ENCODE measurements around the gene COL11A2. TPM values are rescaled to one million over a fixed set of nuclear protein-coding genes. Genes with fewer than 3 reads are reported as not detected.

COL11A2 gene
- total and polyA plus RNA-seq, 2 of the 13 experiments (the other 11 are each of a cell fraction or from before 2014, with no cell fraction given), result 0.55 TPM

- TF ChIP-seq ZNF513 (CRISPR knock-in tag; conservative IDR thresholded peaks at IDR 0.05) (no peak), TBX2 (CRISPR knock-in tag; IDR thresholded peaks at IDR 0.05; ENCODE audit: borderline replicate concordance) (peak; percentile 37), FLYWCH1 (CRISPR knock-in tag; IDR thresholded peaks at IDR 0.05) (no peak), MZF1 (CRISPR knock-in tag; IDR thresholded peaks at IDR 0.05; ENCODE audit: borderline replicate concordance) (0 out of 2 replicates have a peak, but pooled peaks have one; percentile 9), ZBTB7B (CRISPR knock-in tag; IDR thresholded peaks at IDR 0.05) (no peak), SRF (IDR thresholded peaks at IDR 0.05; ENCODE audit: low read depth, low read length) (no peak), ZNF44 (CRISPR knock-in tag; IDR thresholded peaks at IDR 0.05) (no peak)
Observed at GRCh38 chr6:33207552-33208090, 15.4 kb upstream of the COL11A2 start (continued).

- POLR2A ChIA-PET, result interaction anchor here (2.1 to 2.2 kb wide), 3 partner anchors 9 to 64 kb away, joined by 11 to 33 read pairs (median 20); partner anchors contain the start of genes RPS18 and VPS52
- no peak for TF ChIP-seq ZNF773 (CRISPR knock-in tag; IDR thresholded peaks at IDR 0.05; ENCODE audit: borderline replicate concordance)
- TF ChIP-seq RBM39 (IDR thresholded peaks at IDR 0.05; ENCODE audit: low read depth, low read length, poor library complexity, severe bottlenecking), result no peak
- TF ChIP-seq CREM (IDR thresholded peaks at IDR 0.05), result no peak
- TF ChIP-seq CREM (CRISPR knock-in tag; IDR thresholded peaks at IDR 0.05), result no peak
- TF ChIP-seq RFX1 (IDR thresholded peaks at IDR 0.05), result peak; percentile 16; the same call in 1 of the 2 replicates
- no peak for TF ChIP-seq ZNF207 (IDR thresholded peaks at IDR 0.05; ENCODE audit: borderline replicate concordance)
- no peak for TF ChIP-seq KAT8 (CRISPR knock-in tag; IDR thresholded peaks at IDR 0.05)
- TF ChIP-seq PCBP1 (IDR thresholded peaks at IDR 0.05; ENCODE audit: borderline replicate concordance, low read depth, low read length), result peak; percentile 55; the same call in 1 of the 2 replicates
- TF ChIP-seq PHF20 (CRISPR knock-in tag; IDR thresholded peaks at IDR 0.05), result no peak
- TF ChIP-seq REL (CRISPR knock-in tag; conservative IDR thresholded peaks at IDR 0.05), result no peak
- TF ChIP-seq SMC3 (IDR thresholded peaks at IDR 0.05; ENCODE audit: low read length), result no peak
- peak; percentile 39 for TF ChIP-seq HNRNPK (IDR thresholded peaks at IDR 0.05; ENCODE audit: low read depth, low read length, poor library complexity, severe bottlenecking)
- no peak for TF ChIP-seq ZEB1 (IDR thresholded peaks at IDR 0.05; ENCODE audit: insufficient replicate concordance, low read depth)
- TF ChIP-seq REPIN1 (CRISPR knock-in tag; IDR thresholded peaks at IDR 0.05; ENCODE audit: borderline replicate concordance, low read depth), result no peak
- no peak for TF ChIP-seq ATF1 (CRISPR knock-in tag; IDR thresholded peaks at IDR 0.05)
- TF ChIP-seq ZNF253 (CRISPR knock-in tag; IDR thresholded peaks at IDR 0.05; ENCODE audit: borderline replicate concordance), result 0 out of 2 replicates have a peak, but pooled peaks have one; percentile 0
Observed at GRCh38 chr6:33206864-33207551, 14.7 kb upstream of the COL11A2 start.

More at GRCh38 chr6:33206864-33207551, 14.7 kb upstream of the COL11A2 start:
- H4K20me1 ChIP-seq (ENCODE audit: insufficient read depth, low read length), result peaks cover 10% of the 10 kb centered on the region; the same call in 1 of the 2 replicates
- peak overlapping the region; percentile 90 to 93 (median 91); a peak in 5 of 6 replicates for H3K4me3 ChIP-seq (replicated peaks in 1 of 3; ENCODE audit: insufficient read depth in 1 of 3, low read depth in 2 of 3, low read length in 3 of 3)
- peak overlapping the region; percentile 87 for H3K4me2 ChIP-seq (ENCODE audit: low read depth, low read length)
- CTCF ChIA-PET (ENCODE audit: low intra/inter-chr PET ratio, low total read pairs), result no interaction called here
- peaks cover 27% of the 10 kb centered on the region for H3K79me2 ChIP-seq (ENCODE audit: insufficient read depth, low read length)
- peaks cover 12 to 30% of the 10 kb centered on the region in 2 experiments for H3K36me3 ChIP-seq (replicated peaks in 1 of 2; ENCODE audit: control insufficient read depth in 1 of 2, insufficient read depth in 2 of 2, low read length in 2 of 2)
- H3K9me3 ChIP-seq (ENCODE audit: low read length), result no peaks in the 10 kb centered on the region
- peak overlapping the region; percentile 94; the same call in 1 of the 2 replicates for H3K9ac ChIP-seq (ENCODE audit: insufficient read depth, low read depth, low read length)
- no peak for FAIRE-seq
- no peak for DNase-seq (ENCODE audit: low spot score)
- whole genome bisulfite sequencing (ENCODE audit: low lambda C conversion rate), result 80% methylated on average over 20 of the region's 20 CpGs
- H3K4me1 ChIP-seq (ENCODE audit: insufficient read depth, low read length), result peaks cover 63% of the 10 kb centered on the region
- H3K27ac ChIP-seq (ENCODE audit: extremely low read length, insufficient read depth, low read length), result peak overlapping the region; percentile 75
- in situ Hi-C loops (cut with HindIII; ENCODE audit: extremely low pct_ligation_motif_present, low pct_unique_long_range_greater_than_20kb), result loop anchor here (10.0 kb wide), 1 partner anchor 208 kb away; the partner anchor contains the start of genes CUTA and PHF1
- no TSS peak for BruUV-seq (replicated peaks)
- intact Hi-C loops (cut with micrococcal nuclease; ENCODE audit: unreplicated experiment), result no loop called here
- no peak for ATAC-seq
- H2AFZ ChIP-seq (ENCODE audit: low read length), result no peak overlapping the region
- no peaks in the 10 kb centered on the region; a peak in 1 of 5 replicates for H3K27me3 ChIP-seq (ENCODE audit: control insufficient read depth in 1 of 2, insufficient read depth in 2 of 2, low read length in 2 of 2)
